ENCODE data around the gene CDC5L.

DNA sequence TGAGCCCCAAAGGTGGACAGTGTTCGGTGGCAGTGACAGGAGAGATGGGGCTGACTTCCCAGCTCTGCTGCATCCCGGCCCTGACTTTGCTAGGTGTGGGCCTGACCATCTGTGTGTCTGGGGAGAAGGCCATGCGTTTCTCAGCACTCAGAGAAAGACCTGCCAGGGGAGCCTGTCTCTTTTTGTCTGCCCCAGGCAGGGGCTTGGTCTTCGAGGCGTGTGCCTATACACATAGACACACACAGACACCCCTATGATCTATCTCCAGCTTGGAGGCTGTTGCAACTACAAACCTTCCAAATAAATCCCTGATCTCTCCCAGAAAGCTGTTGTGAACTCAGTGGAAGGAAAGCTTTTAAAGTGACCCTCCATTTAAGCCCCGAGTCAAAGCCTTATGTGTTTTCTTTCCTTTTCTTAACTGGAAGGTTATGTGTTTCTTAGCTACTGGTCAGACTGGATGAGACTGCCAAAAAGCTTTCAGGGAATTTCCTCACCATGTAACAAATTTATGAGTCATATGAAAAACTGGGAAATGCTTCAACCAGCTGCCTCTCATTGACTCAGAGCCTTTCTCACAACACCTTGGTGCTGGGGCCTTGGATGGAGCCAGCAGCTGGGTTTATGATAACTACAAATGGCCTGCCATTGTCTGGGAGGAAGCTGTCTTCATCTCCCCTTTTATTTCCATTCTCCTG is 102.6 kb downstream of the CDC5L start:
- TF ChIP-seq, protein P1, sequence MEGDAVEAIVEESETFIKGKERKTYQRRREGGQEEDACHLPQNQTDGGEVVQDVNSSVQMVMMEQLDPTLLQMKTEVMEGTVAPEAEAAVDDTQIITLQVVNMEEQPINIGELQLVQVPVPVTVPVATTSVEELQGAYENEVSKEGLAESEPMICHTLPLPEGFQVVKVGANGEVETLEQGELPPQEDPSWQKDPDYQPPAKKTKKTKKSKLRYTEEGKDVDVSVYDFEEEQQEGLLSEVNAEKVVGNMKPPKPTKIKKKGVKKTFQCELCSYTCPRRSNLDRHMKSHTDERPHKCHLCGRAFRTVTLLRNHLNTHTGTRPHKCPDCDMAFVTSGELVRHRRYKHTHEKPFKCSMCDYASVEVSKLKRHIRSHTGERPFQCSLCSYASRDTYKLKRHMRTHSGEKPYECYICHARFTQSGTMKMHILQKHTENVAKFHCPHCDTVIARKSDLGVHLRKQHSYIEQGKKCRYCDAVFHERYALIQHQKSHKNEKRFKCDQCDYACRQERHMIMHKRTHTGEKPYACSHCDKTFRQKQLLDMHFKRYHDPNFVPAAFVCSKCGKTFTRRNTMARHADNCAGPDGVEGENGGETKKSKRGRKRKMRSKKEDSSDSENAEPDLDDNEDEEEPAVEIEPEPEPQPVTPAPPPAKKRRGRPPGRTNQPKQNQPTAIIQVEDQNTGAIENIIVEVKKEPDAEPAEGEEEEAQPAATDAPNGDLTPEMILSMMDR (IDR thresholded peaks at IDR 0.05): no peak
- TF ChIP-seq POLR2A (IDR thresholded peaks at IDR 0.05): no peak
